ENCODE results near the gene NFIB. TPM values are rescaled to one million over a fixed set of nuclear protein-coding genes. Genes with fewer than 3 reads are reported as not detected.

Gene NFIB
- total and polyA plus RNA-seq, 2 of the 4 experiments (the other 2 are of a cell fraction): 1.4 to 2.0 TPM

- H3K56ac ChIP-seq (ENCODE audit: extremely low read depth, insufficient read depth, low read length): no peak overlapping the region
Measured at GRCh38 chr9:14096258-14096922, 217.6 kb downstream of the NFIB start.

More at GRCh38 chr9:14096258-14096922, 217.6 kb downstream of the NFIB start:
- H2BK120ac ChIP-seq (ENCODE audit: low read depth, low read length): no peak overlapping the region
- no peak overlapping the region for H2BK5ac ChIP-seq (ENCODE audit: low read depth, low read length, poor library complexity, severe bottlenecking)
- ATAC-seq (ENCODE audit: low read depth): peak; percentile 21; the same call in 1 of the 2 replicates
- H2AK5ac ChIP-seq (ENCODE audit: low read depth, low read length): no peak overlapping the region
- no peaks in the 10 kb centered on the region for H3K36me3 ChIP-seq (ENCODE audit: control insufficient read depth, insufficient read depth, low read length)
- H3K4me1 ChIP-seq (ENCODE audit: control insufficient read depth, insufficient read depth, low read length): no peaks in the 10 kb centered on the region
- no peak overlapping the region for H3K4me3 ChIP-seq (ENCODE audit: insufficient read depth, low read depth, low read length)
- intact Hi-C loops (cut with micrococcal nuclease): loop anchor here (5.0 to 10.0 kb wide), 2 partner anchors 226 to 338 kb away; no protein-coding TSS in a partner anchor
- H3K27ac ChIP-seq (ENCODE audit: insufficient read depth, low read length): no peak overlapping the region
- H3K9ac ChIP-seq (ENCODE audit: low read depth, low read length): no peak overlapping the region
- peak; percentile 62 for DNase-seq
- no peak overlapping the region for H3K14ac ChIP-seq (replicated peaks; ENCODE audit: low read depth, low read length)
- peaks cover 5% of the 10 kb centered on the region for H3K27me3 ChIP-seq (ENCODE audit: control insufficient read depth, insufficient read depth, low read length)
- H3K18ac ChIP-seq (ENCODE audit: low read depth, low read length): no peak overlapping the region
- peak overlapping the region; percentile 71; the same call in 1 of the 2 replicates for H3K4me2 ChIP-seq (ENCODE audit: low read depth, low read length)
- H3K23ac ChIP-seq (ENCODE audit: low read depth, low read length): no peak overlapping the region
- no peaks in the 10 kb centered on the region for H4K20me1 ChIP-seq (ENCODE audit: insufficient read depth, low read length)
- no peak overlapping the region for H2BK15ac ChIP-seq (ENCODE audit: low read depth, low read length)
- no peak overlapping the region for H2BK20ac ChIP-seq (ENCODE audit: low read depth, low read length)
- H4K8ac ChIP-seq (ENCODE audit: low read depth in 2 of 2, low read length in 2 of 2): no peak overlapping the region
- H3K79me1 ChIP-seq (ENCODE audit: low read depth in 1 of 2, low read length in 2 of 2): no peaks in the 10 kb centered on the region
- ChIA-PET POLR2A (ENCODE audit: unreplicated experiment) (no interaction called here), CTCF (no interaction called here)
- no peak overlapping the region for H4K5ac ChIP-seq (ENCODE audit: low read depth, low read length)
- no TSS peak for BruUV-seq (replicated peaks)
- no peak overlapping the region for H3K4ac ChIP-seq (ENCODE audit: low read depth, low read length)
- TF ChIP-seq, protein P1, sequence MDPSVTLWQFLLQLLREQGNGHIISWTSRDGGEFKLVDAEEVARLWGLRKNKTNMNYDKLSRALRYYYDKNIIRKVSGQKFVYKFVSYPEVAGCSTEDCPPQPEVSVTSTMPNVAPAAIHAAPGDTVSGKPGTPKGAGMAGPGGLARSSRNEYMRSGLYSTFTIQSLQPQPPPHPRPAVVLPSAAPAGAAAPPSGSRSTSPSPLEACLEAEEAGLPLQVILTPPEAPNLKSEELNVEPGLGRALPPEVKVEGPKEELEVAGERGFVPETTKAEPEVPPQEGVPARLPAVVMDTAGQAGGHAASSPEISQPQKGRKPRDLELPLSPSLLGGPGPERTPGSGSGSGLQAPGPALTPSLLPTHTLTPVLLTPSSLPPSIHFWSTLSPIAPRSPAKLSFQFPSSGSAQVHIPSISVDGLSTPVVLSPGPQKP (IDR thresholded peaks at IDR 0.05; ENCODE audit: borderline replicate concordance, low read depth, low read length): no peak
- TF ChIP-seq MAZ (IDR thresholded peaks at IDR 0.05; ENCODE audit: borderline replicate concordance, low read depth, low read length) (no peak), RFX5 (IDR thresholded peaks at IDR 0.05; ENCODE audit: low read depth, low read length) (no peak), MXI1 (IDR thresholded peaks at IDR 0.05; ENCODE audit: borderline replicate concordance, low read depth, low read length) (no peak), CHD1 (IDR thresholded peaks at IDR 0.05; ENCODE audit: low read depth, low read length) (no peak), FOS (IDR thresholded peaks at IDR 0.05; ENCODE audit: low read depth, low read length) (no peak), SMC3 (IDR thresholded peaks at IDR 0.05; ENCODE audit: low read depth, low read length) (no peak), RAD21 (IDR thresholded peaks at IDR 0.05; ENCODE audit: low read length) (no peak), USF2 (IDR thresholded peaks at IDR 0.05; ENCODE audit: low read depth, low read length) (no peak), CEBPB (IDR thresholded peaks at IDR 0.05; ENCODE audit: low read depth, low read length) (no peak), BHLHE40 (IDR thresholded peaks at IDR 0.05; ENCODE audit: low read depth, low read length) (no peak), RCOR1 (IDR thresholded peaks at IDR 0.05; ENCODE audit: insufficient replicate concordance, low read length) (no peak), POLR2A (IDR thresholded peaks at IDR 0.05; ENCODE audit: low read depth, low read length) (no peak), NFE2L2 (IDR thresholded peaks at IDR 0.05; ENCODE audit: low read depth, low read length) (no peak), MAFK (IDR thresholded peaks at IDR 0.05; ENCODE audit: low read depth, low read length) (no peak)
- TF ChIP-seq, protein P2, sequence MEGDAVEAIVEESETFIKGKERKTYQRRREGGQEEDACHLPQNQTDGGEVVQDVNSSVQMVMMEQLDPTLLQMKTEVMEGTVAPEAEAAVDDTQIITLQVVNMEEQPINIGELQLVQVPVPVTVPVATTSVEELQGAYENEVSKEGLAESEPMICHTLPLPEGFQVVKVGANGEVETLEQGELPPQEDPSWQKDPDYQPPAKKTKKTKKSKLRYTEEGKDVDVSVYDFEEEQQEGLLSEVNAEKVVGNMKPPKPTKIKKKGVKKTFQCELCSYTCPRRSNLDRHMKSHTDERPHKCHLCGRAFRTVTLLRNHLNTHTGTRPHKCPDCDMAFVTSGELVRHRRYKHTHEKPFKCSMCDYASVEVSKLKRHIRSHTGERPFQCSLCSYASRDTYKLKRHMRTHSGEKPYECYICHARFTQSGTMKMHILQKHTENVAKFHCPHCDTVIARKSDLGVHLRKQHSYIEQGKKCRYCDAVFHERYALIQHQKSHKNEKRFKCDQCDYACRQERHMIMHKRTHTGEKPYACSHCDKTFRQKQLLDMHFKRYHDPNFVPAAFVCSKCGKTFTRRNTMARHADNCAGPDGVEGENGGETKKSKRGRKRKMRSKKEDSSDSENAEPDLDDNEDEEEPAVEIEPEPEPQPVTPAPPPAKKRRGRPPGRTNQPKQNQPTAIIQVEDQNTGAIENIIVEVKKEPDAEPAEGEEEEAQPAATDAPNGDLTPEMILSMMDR (conservative IDR thresholded peaks at IDR 0.05; ENCODE audit: low read depth, low read length): no peak
- in situ Hi-C loops (cut with MboI; ENCODE audit: low sequenced_read_pairs): no loop called here
- dilution Hi-C loops (cut with HindIII; ENCODE audit: low sequenced_read_pairs, unreplicated experiment): no loop called here
- no peak overlapping the region for H4K91ac ChIP-seq (ENCODE audit: insufficient read depth, low read depth, low read length)
- no CpG with 5 or more reads among the region's 15 CpGs for WGBS, 2 experiments (ENCODE audit: extremely low coverage in 2 of 2, insufficient read length in 1 of 2)
- H3K9me3 ChIP-seq (ENCODE audit: control insufficient read depth, insufficient read depth, low read length): no peaks in the 10 kb centered on the region
- H2AFZ ChIP-seq (replicated peaks; ENCODE audit: low read length, poor library complexity): no peak overlapping the region
- no peaks in the 10 kb centered on the region for H3K9me1 ChIP-seq (ENCODE audit: insufficient read depth, low read length)
- no peak overlapping the region for H2AK9ac ChIP-seq (replicated peaks; ENCODE audit: low read depth, low read length, poor library complexity)
